HG02642 (cell line): ENCODE data around the gene ATP12A.

Source experiments
- ATAC-seq: cut with Tn5 transposase; IDR thresholded peaks from one replicate; pipeline ENCODE4 v1.9.1; 2021; ENCODE audit warnings: mild to moderate bottlenecking; ENCODE audit not compliant: unreplicated experiment, poor library complexity

Gene ATP12A

DNA sequence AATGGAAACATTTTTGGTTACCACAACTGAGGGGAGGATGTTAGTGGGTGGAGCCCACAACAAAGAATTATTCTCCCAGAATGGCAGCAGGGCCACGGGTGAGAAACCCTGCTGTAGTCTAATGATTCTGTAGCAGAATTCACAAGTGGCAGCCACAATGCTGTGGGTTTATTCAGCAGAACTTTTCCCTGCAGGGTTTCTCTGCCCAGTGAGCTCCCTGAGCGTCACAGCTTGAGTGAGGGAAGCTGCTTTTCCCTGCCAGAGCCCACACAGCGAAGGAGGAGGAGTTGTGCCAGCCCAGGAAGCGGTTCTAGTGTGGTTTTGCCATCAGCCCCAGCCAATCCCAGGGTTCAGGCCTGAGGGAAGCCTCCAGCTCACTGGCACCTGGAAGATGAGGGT is 4.4 kb downstream of the ATP12A start:
- ATAC-seq, result peak; percentile 47

DNA sequence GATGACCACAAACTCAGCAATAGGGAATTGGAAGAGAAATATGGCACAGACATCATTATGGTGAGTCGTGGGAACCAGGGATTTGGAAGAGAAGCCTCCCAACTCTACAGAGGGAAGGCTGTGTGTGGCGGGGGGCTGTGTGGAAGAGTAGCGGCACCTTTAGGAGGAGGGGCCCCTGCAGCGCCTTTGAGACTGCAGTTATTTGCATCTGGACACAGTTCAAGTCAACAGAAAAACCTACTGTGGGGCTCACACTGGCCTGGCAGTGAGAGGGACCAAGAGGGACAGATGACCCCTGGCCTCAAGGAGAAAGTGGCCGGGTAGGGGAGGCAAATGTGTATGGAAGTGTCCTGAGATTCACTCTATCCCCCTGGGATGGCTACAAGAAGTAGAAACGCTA is 5.1 kb downstream of the ATP12A start:
- ATAC-seq, result no peak

DNA sequence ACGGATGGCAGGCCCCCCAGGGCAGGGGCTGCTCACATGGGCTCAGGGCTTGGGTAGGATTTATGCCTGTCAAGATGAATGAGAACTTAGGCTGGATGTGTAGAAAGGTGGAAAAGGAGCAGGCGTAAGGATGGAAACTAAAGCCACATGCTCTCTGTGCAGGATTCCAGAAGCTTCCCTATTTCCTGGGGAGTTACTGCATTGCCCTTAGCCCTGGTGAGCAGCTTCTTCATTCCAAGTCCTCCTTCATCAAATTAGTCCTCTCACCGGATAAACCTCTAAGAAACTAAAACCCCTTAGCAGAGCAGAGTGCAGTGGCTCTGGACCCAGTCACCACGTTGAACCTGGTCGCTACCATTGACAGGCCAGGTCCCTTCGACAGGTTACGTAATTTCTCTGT is 7.4 kb downstream of the ATP12A start:
- no peak for ATAC-seq

DNA sequence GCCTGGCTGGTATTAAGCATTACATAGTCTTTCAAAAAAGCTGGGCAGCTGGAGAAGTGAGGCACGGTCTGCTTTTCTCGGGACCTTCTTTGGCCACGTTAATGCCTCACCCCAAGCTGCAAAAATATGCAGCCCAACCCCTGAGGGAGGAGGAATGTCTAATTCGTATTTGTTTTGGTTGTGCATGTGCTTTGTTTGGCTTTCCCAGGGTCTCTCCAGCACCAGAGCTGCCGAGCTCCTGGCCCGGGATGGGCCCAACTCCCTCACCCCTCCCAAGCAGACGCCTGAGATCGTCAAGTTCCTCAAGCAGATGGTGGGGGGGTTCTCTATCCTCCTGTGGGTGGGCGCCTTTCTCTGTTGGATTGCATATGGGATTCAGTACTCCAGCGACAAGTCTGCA is 7.9 kb downstream of the ATP12A start:
- no peak for ATAC-seq

DNA sequence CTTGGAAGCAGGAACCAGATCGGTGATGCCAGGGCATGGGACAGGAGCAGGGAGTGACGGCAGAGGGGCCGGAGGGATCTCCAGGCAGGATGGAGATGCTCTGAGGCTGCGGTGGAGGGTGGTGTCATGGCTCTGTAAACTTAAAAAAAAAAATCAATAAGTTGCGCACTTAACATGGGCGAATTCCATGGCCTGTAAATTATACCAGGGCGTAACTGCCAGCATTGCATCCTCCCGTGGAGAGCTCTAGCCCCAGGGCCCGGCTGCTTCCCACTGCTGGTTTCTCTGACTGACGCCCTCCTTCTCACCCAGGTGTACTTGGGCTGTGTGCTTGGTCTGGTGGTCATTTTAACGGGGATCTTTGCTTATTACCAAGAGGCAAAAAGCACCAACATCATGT is 8.7 kb downstream of the ATP12A start:
- no peak for ATAC-seq

DNA sequence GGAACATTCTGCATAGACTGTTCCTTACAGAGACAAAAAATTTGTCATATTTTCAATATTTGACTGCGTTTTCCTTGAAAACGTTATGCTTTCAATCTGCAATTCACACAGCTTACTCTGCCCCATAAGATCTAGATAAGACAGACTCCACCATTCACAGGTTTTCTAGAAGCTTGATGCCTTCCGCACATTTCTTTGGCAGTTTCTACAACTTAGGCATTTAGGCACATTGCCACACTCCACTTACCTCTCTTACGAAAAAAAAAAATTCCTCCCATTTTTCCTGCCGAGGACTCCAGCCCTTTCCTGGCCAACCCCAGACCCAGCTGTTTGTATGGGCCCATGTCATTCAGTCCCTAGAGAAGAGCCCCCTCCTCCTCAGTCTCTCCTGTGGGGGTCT is 11.2 kb downstream of the ATP12A start:
- no peak for ATAC-seq

DNA sequence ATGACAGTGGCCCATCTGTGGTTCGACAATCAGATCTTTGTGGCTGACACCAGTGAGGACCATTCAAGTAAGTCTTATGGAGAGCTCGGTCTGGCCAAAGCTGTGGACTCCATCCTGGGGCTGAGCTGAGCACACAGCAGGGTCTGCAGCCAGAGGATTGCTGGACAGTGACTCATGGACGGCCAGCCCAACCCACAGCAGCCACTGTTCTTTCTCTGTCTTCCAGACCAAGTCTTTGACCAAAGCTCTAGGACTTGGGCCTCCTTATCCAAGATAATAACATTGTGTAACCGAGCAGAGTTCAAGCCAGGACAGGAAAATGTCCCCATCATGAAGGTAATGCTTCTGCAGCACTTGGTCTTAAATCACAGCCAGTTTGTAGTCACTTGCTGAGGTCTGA is 12.4 kb downstream of the ATP12A start:
- ATAC-seq, result no peak

DNA sequence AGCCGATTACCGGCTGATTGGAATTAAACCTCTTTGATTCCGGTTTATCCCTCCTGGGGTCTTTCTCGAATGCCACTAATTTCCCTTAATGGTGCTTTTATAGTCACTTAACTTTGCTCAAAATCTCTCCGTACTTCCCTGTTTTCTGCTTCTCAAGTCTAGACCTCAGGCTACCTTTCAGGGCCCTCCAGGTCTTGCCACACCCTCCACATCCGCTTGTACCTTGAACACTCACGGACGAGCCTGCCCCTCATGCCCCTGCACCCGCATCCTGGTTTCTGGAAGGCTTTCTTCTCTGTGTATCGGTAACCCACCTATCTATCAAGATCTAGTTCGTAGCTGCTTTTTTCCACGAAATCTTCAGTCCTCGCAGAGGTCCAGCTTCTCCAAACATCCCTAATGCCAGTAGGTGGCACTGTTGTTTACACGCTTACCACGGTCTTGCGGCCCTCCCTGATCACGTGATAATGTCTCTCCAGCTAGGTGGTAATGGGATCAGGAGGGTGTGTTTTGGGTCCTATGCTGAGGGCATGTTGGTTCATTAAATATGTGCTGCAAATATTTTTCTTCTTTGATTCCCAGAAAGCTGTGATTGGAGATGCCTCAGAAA is 13.8 kb downstream of the ATP12A start:
- peak; percentile 69 for ATAC-seq

DNA sequence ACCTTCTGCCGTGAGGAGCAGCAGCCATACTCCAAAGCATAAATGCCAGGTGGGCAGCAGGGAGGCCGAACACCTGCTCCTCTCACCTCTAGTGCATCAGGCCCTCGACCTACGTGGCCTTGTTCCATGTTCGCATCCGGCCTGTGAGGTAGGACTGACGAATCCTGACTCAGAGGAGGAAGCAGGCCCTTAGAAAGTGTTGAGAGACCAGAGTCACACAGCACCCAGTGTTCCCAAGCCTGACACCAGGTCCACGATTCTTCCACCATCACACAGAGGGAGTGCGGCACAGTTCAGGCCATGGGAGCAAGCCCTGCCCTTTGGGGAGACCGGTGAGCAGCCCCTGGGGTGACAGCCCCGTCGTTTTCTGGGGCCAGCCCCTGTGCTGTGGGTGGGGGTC is 14.7 kb downstream of the ATP12A start:
- ATAC-seq, result no peak

DNA sequence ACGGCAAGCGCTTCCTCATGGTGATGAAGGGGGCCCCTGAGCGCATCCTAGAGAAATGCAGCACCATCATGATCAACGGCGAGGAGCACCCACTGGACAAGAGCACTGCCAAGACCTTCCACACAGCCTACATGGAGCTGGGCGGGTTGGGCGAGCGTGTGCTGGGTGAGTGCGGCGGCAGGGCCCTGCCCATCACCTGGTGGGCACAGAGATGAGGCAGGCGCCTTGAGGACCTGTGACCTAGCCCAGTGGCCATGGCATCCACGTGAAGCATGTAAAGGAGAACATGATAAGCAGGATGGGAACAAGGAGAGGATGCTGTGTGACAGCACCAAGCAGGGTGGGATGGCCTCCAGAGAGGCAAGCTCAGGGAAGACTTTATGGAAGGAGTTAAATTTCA is 18.5 kb downstream of the ATP12A start:
- no peak for ATAC-seq

DNA sequence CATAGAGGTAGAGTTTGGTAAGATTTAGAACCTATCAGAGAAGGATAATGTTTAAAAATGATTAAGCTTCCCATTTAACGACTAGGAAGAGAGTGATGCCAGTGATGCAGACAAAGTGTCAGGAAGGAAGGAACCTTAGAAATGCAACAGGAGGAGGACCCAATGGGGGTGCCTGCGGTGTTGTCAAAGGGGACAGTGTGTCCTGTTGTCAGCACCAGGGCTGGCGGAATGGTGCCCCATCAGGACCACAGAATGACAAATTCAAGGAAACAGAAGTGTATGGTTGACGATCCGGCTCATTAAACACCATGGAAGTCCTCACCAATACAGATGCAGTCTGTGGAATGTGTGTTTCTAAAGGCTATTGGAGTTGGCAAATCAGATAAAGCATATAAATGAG is 19.3 kb downstream of the ATP12A start:
- ATAC-seq, result no peak

DNA sequence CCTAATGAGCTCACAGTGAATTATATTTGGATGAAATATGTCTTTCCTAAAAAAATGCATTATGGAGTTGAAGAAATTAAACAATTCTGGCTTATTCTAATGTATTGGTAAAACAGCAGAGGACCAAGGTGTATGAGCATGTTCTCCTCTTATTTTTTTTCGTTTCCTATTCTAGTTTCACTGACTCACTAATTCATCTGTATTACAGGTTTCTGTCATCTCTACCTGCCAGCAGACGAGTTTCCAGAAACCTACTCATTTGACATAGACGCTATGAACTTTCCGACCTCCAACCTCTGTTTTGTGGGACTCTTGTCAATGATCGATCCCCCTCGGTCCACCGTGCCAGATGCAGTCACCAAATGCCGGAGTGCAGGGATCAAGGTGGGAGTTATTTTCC is 20.3 kb downstream of the ATP12A start:
- ATAC-seq, result no peak

DNA sequence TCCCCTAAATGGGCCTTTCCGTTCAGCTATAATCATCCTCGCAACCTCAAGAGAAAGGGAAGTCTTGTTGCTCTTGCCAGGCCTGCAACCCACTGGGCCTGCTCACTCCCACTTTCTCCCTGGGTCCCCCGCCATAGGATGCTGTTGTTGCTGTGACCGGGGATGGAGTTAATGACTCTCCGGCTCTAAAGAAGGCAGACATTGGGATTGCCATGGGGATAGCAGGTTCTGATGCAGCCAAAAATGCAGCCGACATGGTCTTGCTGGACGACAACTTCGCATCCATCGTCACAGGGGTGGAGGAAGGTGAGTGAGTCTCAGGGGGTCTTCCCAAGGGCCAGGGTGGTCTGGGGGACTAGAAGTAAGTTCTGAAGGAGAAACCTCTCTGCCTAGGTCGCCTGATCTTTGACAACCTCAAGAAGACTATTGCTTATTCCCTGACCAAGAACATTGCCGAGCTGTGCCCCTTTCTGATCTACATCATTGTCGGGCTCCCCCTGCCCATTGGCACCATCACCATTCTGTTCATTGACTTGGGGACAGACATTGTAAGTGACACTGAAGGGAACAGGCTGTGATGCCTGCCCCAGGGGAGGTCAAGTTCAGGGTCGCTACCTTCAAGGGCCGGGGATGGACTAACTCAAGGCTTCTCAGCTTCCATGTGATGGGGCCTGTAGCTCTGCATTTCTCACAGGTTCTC is 26.8 kb downstream of the ATP12A start:
- ATAC-seq, result no peak

DNA sequence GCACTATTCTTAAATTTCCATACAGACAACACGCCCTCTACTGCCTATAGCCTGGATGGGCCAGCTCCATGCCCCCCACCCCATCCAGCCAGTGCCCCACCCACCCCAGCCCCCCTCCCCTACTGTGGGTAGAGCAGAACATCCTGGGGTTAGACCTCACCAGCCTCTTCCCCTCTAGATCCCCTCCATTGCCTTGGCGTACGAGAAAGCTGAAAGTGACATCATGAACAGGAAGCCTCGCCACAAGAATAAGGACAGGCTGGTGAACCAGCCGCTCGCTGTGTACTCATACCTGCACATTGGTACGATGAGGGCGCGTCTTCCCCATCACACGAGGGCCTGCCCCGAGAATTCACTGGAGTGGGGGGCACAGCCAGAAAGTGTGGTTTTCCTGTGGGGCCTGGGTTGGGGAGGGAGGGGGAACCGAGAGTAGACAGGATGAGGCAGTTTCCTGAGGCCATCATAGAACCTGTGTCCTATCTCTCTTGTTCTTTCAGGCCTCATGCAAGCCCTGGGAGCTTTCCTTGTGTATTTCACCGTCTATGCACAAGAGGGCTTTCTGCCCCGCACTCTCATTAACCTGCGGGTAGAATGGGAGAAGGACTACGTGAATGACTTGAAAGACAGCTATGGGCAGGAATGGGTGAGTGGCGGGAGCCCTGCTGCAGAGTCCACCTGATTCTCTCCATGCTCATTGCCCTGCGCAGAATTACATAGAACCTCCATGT is 29.1 kb downstream of the ATP12A start:
- peak; percentile 80 for ATAC-seq

DNA sequence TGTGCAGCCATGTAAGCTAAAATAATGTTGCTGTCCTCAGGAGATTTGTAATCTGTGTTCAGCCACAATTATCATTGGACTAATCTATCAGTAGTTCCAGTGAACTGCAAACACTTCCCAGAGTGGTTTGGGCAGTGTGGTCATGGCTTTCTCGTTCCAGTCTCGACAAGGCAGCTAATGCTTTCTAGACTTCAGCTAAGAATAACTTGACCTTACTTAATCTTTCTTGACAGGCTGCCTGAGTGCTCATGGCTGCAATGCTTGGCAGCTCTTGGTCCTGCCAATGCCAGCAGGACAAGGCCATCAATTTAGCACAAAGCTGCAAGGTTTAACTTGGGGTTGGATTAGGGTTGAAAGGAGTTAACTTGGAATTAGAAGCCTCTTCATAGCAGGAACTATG is 32.8 kb downstream of the ATP12A start:
- no peak for ATAC-seq

DNA sequence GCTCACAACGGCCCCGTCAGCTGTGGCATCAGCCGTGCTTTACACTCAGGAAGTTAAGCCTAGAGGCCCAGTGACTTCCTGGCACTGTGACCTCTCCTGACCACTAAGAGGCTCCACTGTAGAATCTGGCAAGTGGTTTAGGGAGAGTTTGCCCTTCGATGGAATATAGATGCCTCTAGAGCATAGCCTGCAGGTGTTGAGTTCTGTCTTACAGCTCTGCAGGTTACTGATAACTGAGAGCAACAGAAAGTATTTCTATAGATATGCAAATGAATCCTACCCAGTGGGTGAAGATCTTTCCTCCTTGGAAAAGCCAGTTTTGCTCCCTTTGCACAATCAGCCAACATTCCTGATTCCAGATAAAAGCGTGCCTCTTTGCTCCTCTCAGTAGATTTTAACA is 35.8 kb downstream of the ATP12A start:
- no peak for ATAC-seq

DNA sequence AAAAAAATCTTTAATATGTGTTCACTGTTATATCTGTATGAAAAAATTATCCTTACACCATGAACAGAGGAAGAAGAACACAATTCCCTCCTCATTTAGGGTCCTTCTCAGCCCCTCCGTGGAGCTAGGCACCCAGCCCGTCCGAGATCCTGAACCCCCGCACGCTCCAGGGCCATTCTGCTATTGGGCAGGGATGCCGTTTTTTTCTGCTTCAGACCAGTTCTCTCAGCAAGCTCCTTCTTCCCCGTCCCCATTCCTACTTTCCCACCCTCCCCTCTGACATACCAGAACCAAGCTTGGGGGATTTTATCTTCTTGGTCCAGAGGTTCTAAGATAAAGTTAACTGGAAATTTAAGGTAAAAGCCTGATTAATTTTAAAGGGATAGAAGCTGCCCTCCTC is 36.2 kb downstream of the ATP12A start:
- no peak for ATAC-seq

DNA sequence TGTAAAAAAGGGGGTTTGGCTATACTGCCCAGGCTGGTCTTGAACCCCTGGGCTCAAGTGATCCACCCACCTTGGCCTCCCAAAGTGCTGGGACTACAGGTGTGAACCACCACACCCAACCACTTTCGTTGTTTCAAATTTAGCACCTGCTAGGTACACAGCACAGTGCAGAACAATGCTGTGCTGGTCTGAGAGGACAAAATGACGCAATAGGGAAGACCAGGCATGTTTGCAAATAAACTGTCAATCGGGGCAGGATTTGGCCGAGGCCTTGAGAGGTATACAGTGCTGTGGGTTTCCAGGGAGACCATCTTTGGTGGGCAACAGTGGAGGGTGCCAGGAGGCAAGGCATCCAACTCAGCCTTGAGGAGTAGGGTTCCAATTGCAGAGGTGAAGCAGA is 37.0 kb downstream of the ATP12A start:
- ATAC-seq, result no peak

DNA sequence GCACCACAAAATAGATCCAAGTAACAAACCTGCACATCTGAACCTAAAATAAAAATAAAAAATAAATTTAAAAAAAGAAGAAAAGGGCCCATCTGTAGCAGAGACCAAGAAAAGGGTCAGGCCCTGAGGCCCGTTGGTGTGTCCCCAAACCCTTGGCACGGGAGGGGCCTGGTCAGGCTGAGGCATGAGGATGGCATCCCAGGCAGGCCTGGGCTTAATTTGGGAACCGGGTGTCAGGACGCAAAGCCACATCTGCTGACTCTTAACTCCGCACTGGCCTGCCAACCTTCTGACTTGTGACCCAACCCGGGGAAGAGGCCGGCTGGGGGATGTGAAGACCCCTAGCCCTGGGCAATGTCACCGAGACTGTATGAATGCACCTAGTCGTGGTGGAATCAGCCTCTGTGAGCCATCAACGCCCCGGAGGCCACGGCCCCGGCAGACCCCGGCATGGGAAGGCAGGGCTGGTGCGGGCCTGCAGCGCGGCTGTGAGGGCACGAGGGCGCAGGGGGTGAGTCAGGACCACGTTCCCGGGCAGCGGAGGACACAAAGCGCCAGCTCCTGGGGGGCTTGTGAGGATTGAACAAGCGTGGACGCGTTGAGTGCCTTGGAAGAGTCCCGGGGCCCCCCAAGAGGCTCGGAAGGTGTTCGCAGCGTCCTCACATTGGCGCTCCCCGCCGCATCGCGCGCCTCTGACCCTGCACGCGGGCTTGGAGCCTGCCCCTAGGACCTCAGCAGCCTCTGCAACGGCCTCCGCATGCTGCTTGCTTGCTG is 38.2 kb downstream of the ATP12A start:
- no peak for ATAC-seq

DNA sequence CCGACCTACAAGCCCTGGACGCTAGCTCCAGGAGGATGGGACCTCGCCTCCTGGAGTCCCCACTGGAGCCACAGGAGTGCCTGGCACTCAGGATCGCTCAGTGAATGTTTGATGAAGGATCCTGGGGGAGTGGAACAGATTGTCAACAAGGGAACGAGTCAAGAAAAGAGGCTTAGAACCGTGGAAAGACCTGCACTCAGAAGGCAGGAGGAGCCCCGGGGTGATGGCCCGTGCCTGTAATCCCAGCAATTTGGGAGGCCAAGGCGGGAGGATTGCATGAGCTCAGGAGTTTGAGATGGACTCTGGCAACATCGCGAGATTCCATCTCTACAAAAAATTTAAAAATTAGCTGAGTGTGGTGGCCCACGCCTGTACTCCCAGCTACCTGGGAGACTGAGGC is 38.9 kb downstream of the ATP12A start:
- no peak for ATAC-seq

DNA sequence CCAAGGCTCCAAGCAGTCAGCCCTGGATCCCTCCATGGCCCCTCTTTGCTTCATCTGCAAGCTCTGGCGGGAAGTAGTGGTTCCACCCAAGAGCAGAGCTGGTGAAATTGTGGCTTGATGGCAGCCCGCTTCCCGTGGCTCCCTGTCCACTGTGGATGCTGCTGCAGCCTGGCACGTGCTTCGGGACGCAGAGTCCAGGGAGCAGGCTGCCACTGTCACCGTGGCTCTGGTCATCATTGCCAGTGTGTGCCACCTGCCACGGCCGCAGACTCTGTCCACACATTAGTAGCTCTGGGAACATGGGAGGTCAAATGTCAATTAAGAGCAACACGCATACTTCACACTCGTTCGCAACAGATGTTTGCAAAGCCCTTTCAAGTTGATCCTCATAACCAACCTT is 43.0 kb downstream of the ATP12A start:
- ATAC-seq, result no peak
